Ureter (tissue), 1 donor: ENCODE measurements around the gene CDHR3. TPM values are rescaled to one million over a fixed set of nuclear protein-coding genes. Genes with fewer than 3 reads are reported as not detected.

Source experiments
- DNase-seq: peaks from one replicate; pipeline ENCODE4 v3.0.0-alpha.2; 2020; ENCODE audit warnings: low spot score
- total RNA-seq: library from RNA; stranded (reverse); gene quantifications from one replicate; pipeline ENCODE4 v1.2.4, GENCODE V29; 2023
- donor health status: DM: yes; HTN: yes; CAD: no.

Gene CDHR3
- total RNA-seq, 1 donor from 2014 or later = 6.0 TPM

GRCh38 chr7:106050746-106051117 is 87.7 kb downstream of the CDHR3 start:
- DNase-seq = no peak

- DNase-seq = no peak
Measured at GRCh38 chr7:106052681-106053080, 89.6 kb downstream of the CDHR3 start.

- DNase-seq = no peak
Measured at GRCh38 chr7:106053109-106053508, 90.0 kb downstream of the CDHR3 start.

GRCh38 chr7:106054156-106054910 is 91.3 kb downstream of the CDHR3 start:
- DNase-seq = no peak

GRCh38 chr7:106054971-106055532 is 92.0 kb downstream of the CDHR3 start:
- no peak for DNase-seq

GRCh38 chr7:106056513-106057203 is 93.6 kb downstream of the CDHR3 start:
- peak; percentile 80 for DNase-seq

GRCh38 chr7:106057204-106057961 is 94.3 kb downstream of the CDHR3 start:
- DNase-seq = no peak

- peak; percentile 88 for DNase-seq
Measured at GRCh38 chr7:106057962-106058927, 95.2 kb downstream of the CDHR3 start.

GRCh38 chr7:106058928-106059324 is 95.9 kb downstream of the CDHR3 start:
- no peak for DNase-seq

GRCh38 chr7:106059556-106059955 is 96.5 kb downstream of the CDHR3 start:
- DNase-seq = no peak

- DNase-seq = no peak
Measured at GRCh38 chr7:106060394-106060920, 97.4 kb downstream of the CDHR3 start.

GRCh38 chr7:106061301-106061979 is 98.4 kb downstream of the CDHR3 start:
- no peak for DNase-seq

GRCh38 chr7:106062006-106062405 is 98.9 kb downstream of the CDHR3 start:
- no peak for DNase-seq

GRCh38 chr7:106062521-106062931 is 99.5 kb downstream of the CDHR3 start:
- DNase-seq = no peak

- DNase-seq = no peak
Measured at GRCh38 chr7:106063024-106063423, 100.0 kb downstream of the CDHR3 start.

- no peak for DNase-seq
Measured at GRCh38 chr7:106063692-106064091, 100.6 kb downstream of the CDHR3 start.

GRCh38 chr7:106064316-106064715 is 101.3 kb downstream of the CDHR3 start:
- DNase-seq = no peak

GRCh38 chr7:106064771-106065574 is 101.9 kb downstream of the CDHR3 start:
- DNase-seq = peak; percentile 88
